GM10847 (cell line): ENCODE results near the gene NT5C3A.

Source experiments
- POLR2A ChIP-seq: IDR thresholded peaks from 2 replicates; pipeline ENCODE4 v1.6.1; 2011; ENCODE audit not compliant: insufficient read length; ENCODE audit errors: extremely low read depth

Gene NT5C3A

GRCh38 chr7:33062023-33062781 is at the start of gene NT5C3A:
Gene NT5C3A, minus strand, starts transcription at chr7:33062776. Its CDS starts 71 bp downstream, at chr7:33062705.
- TF ChIP-seq POLR2A: peak; percentile 76

- no peak for TF ChIP-seq POLR2A
These were observed 49.0 kb upstream of the NT5C3A start for GRCh38 chr7:33111614-33112013.

GRCh38 chr7:33109758-33110238 is 47.2 kb upstream of the NT5C3A start:
- TF ChIP-seq POLR2A: no peak

- TF ChIP-seq POLR2A: peak; percentile 74
These were observed 46.6 kb upstream of the NT5C3A start, which contains the start of gene RP9 for GRCh38 chr7:33109005-33109757. Gene RP9, minus strand, starts transcription at chr7:33109404. Its CDS starts 32 bp downstream, at chr7:33109372.

- no peak for TF ChIP-seq POLR2A
These were observed 46.0 kb upstream of the NT5C3A start for GRCh38 chr7:33108554-33109004.

- no peak for TF ChIP-seq POLR2A
These were observed 44.8 kb upstream of the NT5C3A start for GRCh38 chr7:33107136-33108066.

- no peak for TF ChIP-seq POLR2A
These were observed 39.3 kb upstream of the NT5C3A start for GRCh38 chr7:33101906-33102305.

- TF ChIP-seq POLR2A: no peak
These were observed 38.2 kb upstream of the NT5C3A start for GRCh38 chr7:33100770-33101169.

- no peak for TF ChIP-seq POLR2A
These were observed 36.8 kb upstream of the NT5C3A start for GRCh38 chr7:33099154-33099940.

- no peak for TF ChIP-seq POLR2A
These were observed 30.7 kb upstream of the NT5C3A start for GRCh38 chr7:33093266-33093665.

- no peak for TF ChIP-seq POLR2A
These were observed 29.1 kb upstream of the NT5C3A start for GRCh38 chr7:33091641-33092191.

GRCh38 chr7:33091111-33091531 is 28.5 kb upstream of the NT5C3A start:
- no peak for TF ChIP-seq POLR2A

GRCh38 chr7:33089142-33089541 is 26.6 kb upstream of the NT5C3A start:
- TF ChIP-seq POLR2A: no peak

GRCh38 chr7:33087858-33088257 is 25.3 kb upstream of the NT5C3A start:
- no peak for TF ChIP-seq POLR2A
